Gastrocnemius medialis (tissue), 4 donors: ENCODE results near the gene SCLT1.

Experiments
- CTCF ChIP-seq, 5 experiments: fragments of 450-650 bp in 3 of 5; fragments of 200-600 bp in 2 of 5; sonication (generic) in 2 of 5; IDR thresholded peaks in 4 of 5; conservative IDR thresholded peaks in 1 of 5; 1 replicate in 4 of 5; 2 replicates in 1 of 5; pipeline ENCODE4 v1.5.1; 2016 to 2019; ENCODE audit warnings: antibody characterized with exemption in 5 of 5, mild to moderate bottlenecking in 3 of 5, moderate library complexity in 3 of 5
- POLR2A ChIP-seq, 2 donors: fragments of 450-650 bp; IDR thresholded peaks; one replicate each; pipeline ENCODE4 v1.6.1; 2017; ENCODE audit warnings: antibody characterized with exemption in 2 of 2, mild to moderate bottlenecking in 2 of 2, moderate library complexity in 2 of 2

- TF ChIP-seq CTCF (IDR thresholded peaks at IDR 0.05 in 4 of 5, conservative IDR thresholded peaks at IDR 0.05 in 1 of 5) = no peak
- TF ChIP-seq POLR2A (IDR thresholded peaks at IDR 0.05) = no peak
These were observed 17.6 kb upstream of the SCLT1 start for GRCh38 chr4:129110931-129111330.
